Middle frontal gyrus (tissue), 1 donor: ENCODE results near the gene ZBTB11.
"Not testable (repeated sequence)": the region's sequence is repeated elsewhere in the genome, so short reads cannot be mapped to it uniquely, and the experiment has no call there.

Source experiments
- DNase-seq: peaks from one replicate; pipeline ENCODE4 v3.0.0-alpha.2; 2015; ENCODE audit warnings: low spot score; ENCODE audit errors: extremely low spot score

The ZBTB11 gene

GRCh38 chr3:101676765-101677435 lies at the start of gene ZBTB11:
ZBTB11 (minus strand) TSS chr3:101677132; CDS start chr3:101676914, 218 bp downstream.
- peak; percentile 99 for DNase-seq

GRCh38 chr3:101725890-101726275 lies 49.0 kb upstream of the ZBTB11 start:
- DNase-seq = no peak

- DNase-seq = no peak
These were observed 48.4 kb upstream of the ZBTB11 start for GRCh38 chr3:101725194-101725889.

- peak; percentile 90 for DNase-seq
These were observed 47.6 kb upstream of the ZBTB11 start, which contains the start of gene CEP97 for GRCh38 chr3:101724329-101725193. CEP97 (plus strand) TSS chr3:101724614; CDS start chr3:101724677, 63 bp downstream.

GRCh38 chr3:101722394-101723173 lies 45.7 kb upstream of the ZBTB11 start:
- DNase-seq = no peak

GRCh38 chr3:101720851-101721840 lies 44.2 kb upstream of the ZBTB11 start:
- no peak for DNase-seq

- no peak for DNase-seq
These were observed 42.8 kb upstream of the ZBTB11 start for GRCh38 chr3:101719604-101720185.

- no peak for DNase-seq
These were observed 41.5 kb upstream of the ZBTB11 start for GRCh38 chr3:101718455-101718854.

GRCh38 chr3:101709126-101709525 lies 32.2 kb upstream of the ZBTB11 start:
- no peak for DNase-seq

- not testable (repeated sequence) for DNase-seq
These were observed 27.7 kb upstream of the ZBTB11 start for GRCh38 chr3:101704639-101705038.

GRCh38 chr3:101703169-101703568 lies 26.2 kb upstream of the ZBTB11 start:
- DNase-seq = no peak

- DNase-seq = no peak
These were observed 25.8 kb upstream of the ZBTB11 start for GRCh38 chr3:101702726-101703125.

GRCh38 chr3:101701696-101702634 lies 25.0 kb upstream of the ZBTB11 start:
- no peak for DNase-seq

GRCh38 chr3:101695779-101696372 lies 18.9 kb upstream of the ZBTB11 start:
- peak; percentile 81 for DNase-seq

GRCh38 chr3:101694836-101695235 lies 17.9 kb upstream of the ZBTB11 start:
- not testable (repeated sequence) for DNase-seq

GRCh38 chr3:101693540-101693939 lies 16.6 kb upstream of the ZBTB11 start:
- DNase-seq = not testable (repeated sequence)

GRCh38 chr3:101691685-101692671 lies 15.0 kb upstream of the ZBTB11 start:
- DNase-seq = not testable (repeated sequence)
